Ecto neural progenitor cell (in vitro differentiated cells): Measurements from ENCODE around the gene ADGRD1.
A peak's percentile ranks its signal among the peaks of the same experiment; 100 is the strongest.

Experiments used
- DNase-seq: peaks from one replicate; pipeline ENCODE4 v3.0.0-alpha.2; 2018; ENCODE audit warnings: low spot score

The ADGRD1 gene

GRCh38 chr12:131135786-131136538, 182.3 kb downstream of the ADGRD1 start:
- no peak for DNase-seq

DNA sequence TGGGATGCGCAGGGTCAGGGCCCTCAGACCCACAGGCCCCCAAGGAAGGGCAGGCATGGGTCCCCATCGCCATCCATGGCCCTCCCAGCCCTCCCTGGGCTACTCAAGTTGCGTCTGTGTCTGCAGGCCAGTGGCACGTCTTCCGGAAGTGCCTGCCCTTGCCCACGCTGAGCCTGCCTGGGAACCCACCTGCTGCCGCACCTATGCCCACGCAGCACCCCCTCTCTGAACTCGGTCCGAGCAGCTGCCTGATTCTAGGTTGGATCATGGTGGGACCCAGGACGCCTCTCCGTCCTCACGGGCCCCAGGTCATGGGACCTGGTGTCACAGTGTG, 182.8 kb downstream of the ADGRD1 start:
- DNase-seq, result no peak

DNA sequence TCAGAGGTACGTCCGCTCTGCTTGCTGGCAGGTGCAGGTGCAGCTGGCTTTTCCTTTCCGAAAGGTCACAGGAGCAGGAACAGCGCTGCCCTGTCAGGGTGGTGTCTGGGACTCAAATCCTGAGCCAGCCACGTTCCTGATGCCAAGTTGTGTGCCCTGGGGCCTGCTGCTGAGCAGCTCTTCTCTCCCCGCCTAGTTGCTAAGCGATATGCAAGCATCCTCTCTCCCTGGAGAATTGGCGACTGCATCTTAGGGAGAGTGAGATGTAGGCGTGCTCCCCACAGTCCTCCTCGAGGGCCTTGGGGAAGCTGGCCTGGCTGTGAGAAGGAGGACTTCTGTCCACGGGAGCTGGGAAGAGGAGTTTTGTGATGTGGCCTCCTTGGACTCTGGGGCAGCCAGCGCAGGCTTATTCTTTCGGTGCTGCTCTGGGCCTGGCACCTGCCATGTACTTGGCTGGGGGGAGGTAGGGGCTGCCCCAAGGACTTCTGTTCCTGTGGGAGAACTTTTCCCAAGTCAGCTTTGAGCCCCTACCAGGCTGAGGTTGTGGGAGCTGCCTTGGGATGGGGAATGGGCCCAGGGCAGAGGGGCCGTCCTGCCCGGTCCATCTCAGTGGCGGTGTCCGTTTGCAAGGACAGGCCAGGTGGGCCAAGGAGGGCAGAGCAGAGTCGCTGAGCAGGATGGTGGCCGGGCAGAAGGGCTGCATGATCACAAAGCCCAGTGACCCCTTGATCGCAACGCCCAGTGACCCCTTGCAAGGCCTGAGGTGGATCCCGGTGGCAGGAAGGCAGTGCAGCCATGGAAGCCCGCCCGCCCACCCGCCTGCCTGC, 183.5 kb downstream of the ADGRD1 start:
- peak; percentile 46 for DNase-seq

DNA sequence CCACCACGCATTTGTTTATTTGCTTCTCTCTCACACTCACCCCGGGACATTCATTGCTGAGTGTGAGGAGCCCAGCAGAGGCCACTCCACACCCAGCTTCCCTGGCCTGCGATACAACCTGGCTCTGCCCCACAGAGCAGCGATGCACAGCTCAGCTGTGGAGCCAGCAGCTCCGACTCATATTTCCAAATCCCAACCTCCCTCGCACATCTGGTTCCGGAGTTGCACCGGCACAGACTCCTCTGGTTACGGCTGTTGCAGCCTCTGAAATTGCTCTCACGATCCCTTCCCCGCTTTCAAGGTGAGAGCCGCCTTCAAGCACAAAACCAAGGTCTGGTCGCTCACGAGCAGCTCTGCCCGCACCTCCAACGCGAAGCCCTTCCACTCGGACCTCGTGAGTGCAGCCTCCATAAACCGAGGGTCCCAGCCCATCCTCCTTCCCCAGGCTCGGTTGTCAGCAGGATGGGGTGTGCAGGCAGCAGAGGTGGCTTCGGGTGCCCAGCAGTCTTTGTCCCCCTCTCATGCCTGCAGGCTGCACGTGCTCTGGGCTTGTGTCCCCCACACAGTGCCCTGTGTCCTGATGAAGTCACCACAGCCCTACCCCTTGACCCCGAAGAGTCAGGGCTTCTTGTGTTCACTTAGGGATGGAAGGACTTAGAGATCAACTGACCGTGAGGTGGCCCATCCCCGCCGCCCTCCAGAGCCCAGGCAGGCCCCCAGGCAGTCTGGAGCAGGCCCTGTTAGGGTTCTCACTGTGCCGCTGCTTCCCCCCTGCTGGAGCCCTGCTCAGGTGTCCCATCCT, 184.3 kb downstream of the ADGRD1 start:
- peak; percentile 55 for DNase-seq

GRCh38 chr12:131138638-131139362, 185.1 kb downstream of the ADGRD1 start:
- peak; percentile 46 for DNase-seq

DNA sequence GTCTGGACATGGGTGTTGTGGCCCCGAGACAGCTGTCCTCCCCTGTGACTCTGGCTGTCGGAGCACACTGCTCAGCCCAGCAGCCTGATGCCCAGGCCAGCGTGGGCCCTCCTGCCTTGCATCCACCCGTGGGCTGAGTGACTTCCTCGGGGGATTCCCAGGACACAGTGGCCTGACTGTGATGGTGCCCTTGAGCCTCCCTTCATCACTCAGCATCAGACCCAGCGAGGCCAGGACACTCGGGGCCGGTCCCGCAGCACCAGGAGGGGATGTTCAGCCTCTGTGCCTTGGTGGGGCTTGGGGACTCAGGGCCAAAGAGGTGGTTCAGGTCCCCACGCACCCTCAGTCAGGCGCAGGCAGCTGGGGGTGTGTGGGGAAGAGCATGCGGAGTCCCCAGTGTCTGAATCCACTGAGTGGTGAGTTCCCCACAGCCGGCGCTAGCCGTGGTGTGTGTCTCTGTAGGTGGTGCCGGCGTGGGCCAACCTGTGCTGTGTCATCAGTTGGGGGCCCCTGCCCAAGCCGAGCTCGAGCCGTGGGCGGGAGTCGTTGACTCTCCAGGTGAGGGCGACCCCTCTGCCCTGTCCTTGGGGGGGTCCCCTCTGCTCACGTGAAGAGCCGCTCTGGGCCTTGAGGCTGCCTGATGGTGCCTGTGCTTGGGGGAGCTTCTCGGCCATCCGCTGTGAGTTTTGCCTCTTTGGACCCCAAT, 185.8 kb downstream of the ADGRD1 start:
- peak; percentile 45 for DNase-seq

DNA sequence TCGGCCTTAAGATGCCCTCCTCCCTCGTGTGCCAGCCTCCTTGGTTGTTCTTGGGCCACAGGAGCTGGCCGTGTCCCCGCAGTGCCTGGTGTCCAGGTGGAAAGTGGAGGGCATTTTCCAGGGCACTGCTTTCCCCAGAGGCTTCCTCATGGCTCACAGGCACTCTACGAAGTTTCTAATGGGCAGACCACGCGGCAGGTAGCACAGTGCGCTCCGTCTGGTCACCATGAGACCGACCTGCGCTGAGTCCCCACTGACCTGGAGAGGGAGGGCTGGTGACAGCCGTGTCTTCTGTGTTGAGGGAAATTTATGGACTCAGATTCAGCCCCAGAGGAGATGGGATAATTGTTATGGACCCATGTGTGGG, 186.3 kb downstream of the ADGRD1 start:
- no peak for DNase-seq

GRCh38 chr12:131140697-131141096, 187.0 kb downstream of the ADGRD1 start:
- peak; percentile 46 for DNase-seq

DNA sequence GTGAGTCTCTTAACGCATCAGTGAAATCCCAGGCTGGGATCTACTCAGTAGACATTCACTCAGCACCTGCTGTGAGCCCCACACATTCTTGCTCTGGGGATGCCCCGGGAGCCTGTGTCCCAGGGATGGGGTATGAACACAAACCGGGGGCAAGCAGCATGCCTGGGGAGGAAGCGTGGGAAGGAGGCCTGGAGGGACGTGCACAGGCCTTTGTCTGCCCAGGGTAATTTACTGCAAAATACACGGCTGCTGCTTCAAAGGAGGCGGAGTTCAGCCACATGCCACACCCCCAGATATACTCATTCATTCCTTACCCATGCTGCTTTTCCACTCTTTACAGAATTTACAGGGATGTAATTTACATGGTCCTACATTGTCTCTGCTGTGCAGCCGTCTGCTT, 187.8 kb downstream of the ADGRD1 start:
- peak; percentile 58 for DNase-seq

- peak; percentile 52 for DNase-seq
These were observed 189.4 kb downstream of the ADGRD1 start for GRCh38 chr12:131142891-131143657.

GRCh38 chr12:131146173-131146675, 192.5 kb downstream of the ADGRD1 start:
- DNase-seq, result no peak

GRCh38 chr12:131147293-131147692, 193.6 kb downstream of the ADGRD1 start:
- no peak for DNase-seq

- no peak for DNase-seq
These were observed 194.2 kb downstream of the ADGRD1 start for GRCh38 chr12:131147894-131148293.

DNA sequence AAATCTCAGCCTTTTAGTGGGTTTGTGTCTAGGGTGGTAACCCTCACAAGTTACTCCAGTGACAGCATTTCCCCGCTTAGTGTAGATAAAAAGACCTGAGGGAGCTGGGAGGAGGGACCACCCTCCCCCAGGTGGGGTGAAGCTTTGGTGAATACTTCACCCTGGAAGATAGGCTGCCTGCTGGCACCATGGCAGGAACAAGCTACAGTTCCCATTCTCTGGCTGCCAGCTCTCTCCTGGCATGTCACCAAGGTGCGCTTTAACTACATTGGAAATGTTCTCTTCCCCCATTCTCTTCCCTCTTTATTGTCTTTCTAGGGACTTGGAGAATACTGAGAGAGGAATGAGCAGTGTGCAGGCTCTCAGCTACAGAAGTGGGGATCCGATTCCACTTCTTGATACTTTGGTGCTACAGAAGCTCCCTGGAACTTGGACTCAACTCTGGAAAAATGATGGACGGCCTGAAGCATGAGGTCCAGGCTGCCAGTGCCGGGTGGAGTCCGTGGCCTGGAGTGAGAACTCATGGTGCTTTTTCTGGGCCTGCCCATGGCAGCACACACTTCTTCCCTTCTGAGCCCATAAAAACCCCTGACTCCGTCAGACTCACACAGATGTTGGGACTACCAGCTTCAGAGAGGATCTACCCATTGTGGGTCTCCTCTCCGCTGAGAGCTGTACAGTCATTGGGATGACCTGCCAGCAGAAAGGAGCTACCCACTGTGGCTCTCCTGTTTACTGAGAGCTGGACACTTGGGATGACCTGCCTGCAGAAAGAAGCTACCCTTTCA, 198.0 kb downstream of the ADGRD1 start:
- DNase-seq, result no peak

DNA sequence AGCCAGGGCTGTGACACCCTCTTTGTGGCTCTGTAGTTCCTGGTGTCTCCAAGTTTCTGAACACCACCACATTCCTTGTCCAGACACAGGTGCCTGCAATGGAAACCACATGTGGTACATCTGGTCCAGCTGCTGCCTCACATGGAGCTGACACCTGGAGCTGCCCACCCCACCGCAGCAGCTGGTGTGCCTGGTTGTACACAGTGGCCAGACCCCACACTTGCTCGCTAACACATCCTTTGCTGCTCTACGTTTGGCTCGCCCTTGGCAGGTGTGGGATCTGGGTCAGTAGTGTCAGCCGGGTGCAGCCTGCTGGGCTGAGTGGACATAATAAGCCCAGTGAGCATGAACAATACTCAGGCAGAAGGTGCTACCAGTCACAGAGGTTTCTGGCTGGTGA, 198.9 kb downstream of the ADGRD1 start:
- no peak for DNase-seq

GRCh38 chr12:131153016-131153415, 199.3 kb downstream of the ADGRD1 start:
- DNase-seq, result no peak

DNA sequence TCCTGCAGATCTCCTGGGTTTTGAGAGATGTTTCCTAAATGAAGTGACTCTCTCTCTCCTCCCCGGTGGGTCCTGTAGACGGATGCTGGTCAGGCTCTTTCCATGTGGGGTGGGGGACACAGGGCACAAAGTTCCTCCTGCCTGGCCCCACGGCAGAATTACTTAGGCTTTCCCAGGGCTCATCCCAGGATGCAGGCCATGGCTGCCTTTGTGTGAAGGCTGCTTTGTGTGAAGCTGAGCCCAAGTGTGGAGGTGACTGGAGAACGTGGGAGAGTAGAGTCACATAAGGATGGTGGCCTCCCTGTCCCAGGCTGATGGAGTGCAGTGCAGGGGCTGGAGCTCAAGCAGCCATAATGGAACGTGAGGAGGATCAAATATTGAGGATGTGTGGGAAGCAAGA, 200.2 kb downstream of the ADGRD1 start:
- peak; percentile 39 for DNase-seq

DNA sequence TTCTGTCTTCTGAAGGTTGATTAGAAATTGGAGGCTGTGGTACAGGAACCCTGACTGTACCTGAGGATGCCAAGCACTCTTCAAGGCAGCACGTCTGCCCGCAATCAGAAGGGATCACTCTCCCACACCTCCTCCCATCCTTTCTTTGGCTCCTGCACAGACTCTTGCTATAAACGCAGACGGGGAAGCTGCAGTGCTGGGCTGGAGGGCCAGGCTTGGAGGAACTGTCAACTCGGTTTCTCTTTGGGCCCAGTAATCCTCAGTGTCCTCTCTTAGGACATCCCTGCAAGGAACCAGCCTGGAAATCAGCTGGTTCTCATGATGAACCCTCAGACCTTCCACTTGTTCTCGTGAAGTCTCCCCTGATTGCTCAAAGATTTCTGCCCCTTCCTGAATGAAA, 201.4 kb downstream of the ADGRD1 start:
- no peak for DNase-seq

- no peak for DNase-seq
These were observed 204.0 kb downstream of the ADGRD1 start for GRCh38 chr12:131157743-131158142.

DNA sequence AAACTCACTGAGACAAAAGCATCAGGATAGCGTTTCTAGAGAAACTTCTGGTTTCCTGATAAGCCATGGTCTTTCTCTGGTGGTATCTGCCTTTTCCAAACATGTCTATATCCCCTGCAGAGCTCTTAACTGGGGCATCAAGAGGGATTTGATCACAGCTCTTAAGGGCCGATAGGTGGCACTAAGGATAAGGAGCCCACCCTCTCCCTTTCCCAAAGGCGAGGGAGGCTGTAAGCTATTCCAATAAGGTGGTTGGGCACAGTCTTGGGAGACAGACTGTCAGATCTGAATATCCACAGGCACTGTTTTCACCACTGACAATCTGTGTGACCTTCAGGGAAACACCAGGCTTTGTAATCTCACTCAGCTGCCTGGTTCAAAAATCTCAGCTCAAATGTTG, 206.0 kb downstream of the ADGRD1 start:
- peak; percentile 48 for DNase-seq
